NCI-H460 (cell line): Measurements from ENCODE around the gene MNT. TPM values are rescaled to one million over a fixed set of nuclear protein-coding genes. Genes with fewer than 3 reads are reported as not detected.

Experiments
- DNase-seq: peaks from one replicate; pipeline ENCODE4 v3.0.0-alpha.2; 2016; ENCODE audit warnings: low read depth; ENCODE audit errors: extremely low read depth
- total RNA-seq: library from RNA; depleted of rRNA; stranded (reverse); fragments of >200 nt; shearing (Covaris generic); gene quantifications from 2 replicates; pipeline ENCODE4 v1.2.3, GENCODE V29; 2014

The MNT gene
- total RNA-seq, 1 experiment from 2014 or later, result 10.1 TPM

GRCh38 chr17:2384439-2385127 lies 16.3 kb downstream of the MNT start:
- DNase-seq, result no peak

GRCh38 chr17:2383628-2384167 lies 17.2 kb downstream of the MNT start:
- DNase-seq, result no peak

GRCh38 chr17:2380950-2381649 lies 19.8 kb downstream of the MNT start:
- no peak for DNase-seq

DNA sequence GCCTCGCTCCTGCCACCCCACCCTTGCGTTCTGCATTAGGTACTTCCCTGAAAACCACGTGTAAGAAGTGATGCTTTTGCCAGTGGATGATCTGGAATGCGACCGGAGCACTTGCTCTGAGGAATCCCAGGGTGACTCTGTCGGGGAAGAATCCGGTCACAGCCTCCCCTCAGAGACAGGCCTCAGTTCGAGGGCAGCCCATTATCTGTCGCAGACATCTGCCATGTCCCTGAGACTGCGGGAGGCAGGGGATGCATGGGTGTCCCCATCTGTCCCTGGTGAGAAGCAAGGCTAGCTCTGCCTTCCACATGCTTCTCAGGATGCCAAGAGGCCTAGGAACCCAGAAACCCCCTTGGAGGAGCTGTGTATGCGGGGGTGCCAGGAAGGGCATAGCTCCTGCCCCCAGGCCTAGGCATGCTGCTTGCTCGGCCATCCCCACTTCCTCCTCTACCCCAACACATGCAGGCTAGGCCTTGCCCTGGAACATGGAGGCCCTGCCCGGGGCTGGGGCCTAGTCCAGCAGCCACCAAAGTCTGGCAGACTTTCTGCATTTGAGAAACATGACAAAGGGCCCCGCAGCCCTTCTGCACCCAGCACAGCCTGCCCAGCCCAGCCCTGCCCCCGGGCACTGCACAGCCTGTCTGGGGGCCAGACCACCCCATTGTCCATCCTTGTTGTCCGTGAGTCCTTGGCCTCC lies 20.5 kb downstream of the MNT start:
- DNase-seq, result no peak

GRCh38 chr17:2379489-2380225 lies 21.2 kb downstream of the MNT start:
- no peak for DNase-seq

GRCh38 chr17:2378905-2379304 lies 22.0 kb downstream of the MNT start:
- DNase-seq, result no peak

- no peak for DNase-seq
Measured at GRCh38 chr17:2377659-2378058, 23.2 kb downstream of the MNT start.

DNA sequence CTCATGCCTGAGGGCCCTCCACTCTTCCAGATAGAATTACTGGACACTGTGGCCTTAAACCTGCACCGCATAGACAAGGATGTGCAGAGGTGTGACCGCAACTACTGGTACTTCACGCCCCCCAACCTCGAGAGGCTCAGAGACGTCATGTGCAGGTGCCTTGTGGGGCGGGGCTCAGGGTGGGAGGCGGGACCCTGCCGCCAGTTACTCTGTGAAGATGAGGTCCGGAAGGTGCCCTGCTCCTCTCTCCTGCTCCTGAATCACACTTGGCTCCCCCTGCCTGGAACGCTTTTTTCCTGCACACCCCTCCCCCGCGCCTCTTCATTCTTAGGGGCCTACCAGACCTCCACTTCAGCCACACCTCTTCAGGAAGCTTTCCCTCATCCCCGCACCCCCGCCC lies 24.8 kb downstream of the MNT start:
- no peak for DNase-seq

- DNase-seq, result no peak
Measured at GRCh38 chr17:2375406-2375805, 25.5 kb downstream of the MNT start.

GRCh38 chr17:2374549-2375285 lies 26.1 kb downstream of the MNT start:
- DNase-seq, result no peak

DNA sequence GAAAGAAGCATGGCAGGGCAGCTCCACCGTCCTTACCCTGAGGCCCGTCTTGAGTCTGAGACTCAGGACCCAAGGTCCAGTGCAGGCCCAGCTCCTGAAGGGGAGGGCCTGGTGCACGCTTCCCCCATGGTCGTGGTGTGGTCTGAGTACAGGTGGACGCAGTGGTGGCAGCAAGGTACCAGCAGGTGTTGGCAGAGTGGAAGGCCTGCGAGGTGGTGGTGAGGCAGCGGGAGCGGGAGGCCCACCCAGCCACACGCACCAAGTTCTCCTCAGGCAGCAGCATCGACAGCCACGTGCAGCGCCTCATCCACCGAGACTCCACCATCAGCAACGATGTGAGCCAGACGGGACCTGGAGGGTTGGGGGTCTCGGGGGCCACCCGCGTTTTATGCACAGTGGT lies 27.7 kb downstream of the MNT start:
- no peak for DNase-seq

DNA sequence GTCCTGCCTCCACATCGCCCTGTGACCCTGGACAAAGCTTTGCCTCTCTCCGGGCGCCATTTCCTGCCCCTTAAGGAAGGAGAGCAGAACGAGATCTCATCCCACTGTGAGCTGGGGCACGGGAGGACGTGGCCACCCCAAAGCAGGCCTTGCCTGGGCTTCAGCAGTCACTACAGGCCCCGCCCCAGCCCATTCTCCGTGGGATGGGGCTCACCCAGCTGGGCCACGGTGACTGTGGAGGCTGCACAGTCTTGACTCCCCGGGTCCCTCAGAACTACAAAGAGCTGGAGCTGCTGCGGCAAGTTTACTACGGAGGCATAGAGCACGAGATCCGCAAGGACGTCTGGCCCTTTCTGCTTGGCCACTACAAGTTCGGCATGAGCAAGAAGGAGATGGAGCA lies 28.2 kb downstream of the MNT start:
- no peak for DNase-seq

GRCh38 chr17:2372180-2372579 lies 28.7 kb downstream of the MNT start:
- no peak for DNase-seq

- DNase-seq, result no peak
Measured at GRCh38 chr17:2371183-2372130, 29.4 kb downstream of the MNT start.

- DNase-seq, result no peak
Measured at GRCh38 chr17:2370211-2370589, 30.7 kb downstream of the MNT start.

DNA sequence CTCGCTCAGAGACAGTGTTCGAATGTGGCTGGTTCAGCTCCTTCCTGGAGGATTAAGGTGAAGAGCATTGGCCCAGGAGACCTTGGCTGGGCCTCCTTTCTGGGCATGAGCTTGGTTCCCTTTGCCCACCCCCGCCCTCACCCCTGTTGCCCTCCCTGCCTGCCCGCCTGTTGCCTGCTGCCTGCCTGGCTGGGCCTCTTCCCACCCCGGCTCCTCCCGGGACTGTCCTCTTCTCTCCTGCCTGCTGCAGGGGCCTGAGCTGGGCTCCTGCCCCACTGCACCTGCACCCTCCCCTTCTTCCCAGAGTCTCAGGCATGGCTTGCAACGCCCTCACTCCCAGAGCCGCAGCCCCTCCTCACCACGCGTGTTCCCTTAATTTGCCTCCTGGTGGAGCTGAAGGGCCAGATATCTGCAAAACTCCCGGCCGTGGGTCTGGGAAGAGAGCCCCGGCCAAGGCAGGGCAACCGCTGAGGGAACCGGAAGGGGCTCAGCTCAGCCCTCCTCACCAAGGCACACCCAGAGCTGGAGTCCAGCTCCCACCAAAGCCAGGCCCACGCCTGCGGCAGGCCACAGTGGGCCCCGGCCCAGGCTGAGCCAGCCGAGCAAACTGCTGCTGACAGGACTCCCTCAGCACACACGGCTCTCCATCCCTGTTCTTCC lies 31.2 kb downstream of the MNT start:
- no peak for DNase-seq

- no peak for DNase-seq
Measured at GRCh38 chr17:2369039-2369438, 31.8 kb downstream of the MNT start.

GRCh38 chr17:2368359-2368758 lies 32.5 kb downstream of the MNT start:
- no peak for DNase-seq
